Trophoblast cell (in vitro differentiated cells and primary cell): ENCODE measurements around the gene ATAD3C.
"Not testable (repeated sequence)": the region's sequence is repeated elsewhere in the genome, so short reads cannot be mapped to it uniquely, and the experiment has no call there.

ENCODE experiments used
- DNase-seq, 2 donors: peaks; one replicate each; pipeline ENCODE4 v3.0.0-alpha.2; 2016
- H2AFZ ChIP-seq: 2 replicates; pipeline ENCODE4 v1.6.1; 2013; ENCODE audit warnings: low read length, moderate library complexity, mild to moderate bottlenecking; ENCODE audit not compliant: insufficient read depth, poor library complexity
- H2AK5ac ChIP-seq: 2 replicates; pipeline ENCODE4 v1.6.1; 2013; ENCODE audit warnings: mild to moderate bottlenecking, low read length
- H2BK120ac ChIP-seq: 2 replicates; pipeline ENCODE4 v1.6.1; 2013; ENCODE audit warnings: low read length, mild to moderate bottlenecking, moderate library complexity; ENCODE audit not compliant: insufficient read depth, poor library complexity
- H2BK12ac ChIP-seq: 2 replicates; pipeline ENCODE4 v1.6.1; 2013; ENCODE audit warnings: mild to moderate bottlenecking, low read length, moderate library complexity
- H2BK5ac ChIP-seq: 2 replicates; pipeline ENCODE4 v1.6.1; 2013; ENCODE audit warnings: low read length, low read depth, moderate library complexity, mild to moderate bottlenecking; ENCODE audit not compliant: poor library complexity
- H3K14ac ChIP-seq: 2 replicates; pipeline ENCODE4 v1.6.1; 2013; ENCODE audit warnings: mild to moderate bottlenecking, low read length
- H3K18ac ChIP-seq: 2 replicates; pipeline ENCODE4 v1.6.1; 2013; ENCODE audit warnings: mild to moderate bottlenecking, low read length
- H3K23ac ChIP-seq: 2 replicates; pipeline ENCODE4 v1.6.1; 2013; ENCODE audit warnings: low read length
- H3K27ac ChIP-seq: 2 replicates; pipeline ENCODE4 v1.5.1; 2013; ENCODE audit warnings: low read depth, mild to moderate bottlenecking, inconsistent platforms, low read length, moderate library complexity
- H3K27me3 ChIP-seq: 2 replicates; pipeline ENCODE4 v1.6.1; 2013; ENCODE audit warnings: inconsistent platforms, mild to moderate bottlenecking, low read length, moderate library complexity; ENCODE audit not compliant: insufficient read depth
- H3K36me3 ChIP-seq, 2 experiments: 1 replicate in 1 of 2; 2 replicates in 1 of 2; pipeline ENCODE4 v1.6.1; 2013; ENCODE audit warnings: low read length in 2 of 2, mild to moderate bottlenecking in 2 of 2, moderate library complexity in 1 of 2; ENCODE audit not compliant: insufficient read depth in 2 of 2, control insufficient read depth in 1 of 2
- H3K4ac ChIP-seq: 2 replicates; pipeline ENCODE4 v1.6.1; 2013; ENCODE audit warnings: low read depth, mild to moderate bottlenecking, low read length, moderate library complexity
- H3K4me1 ChIP-seq, 2 experiments: 1 replicate in 1 of 2; 2 replicates in 1 of 2; pipeline ENCODE4 v1.6.1; 2013; ENCODE audit warnings: low read length in 2 of 2, mild to moderate bottlenecking in 2 of 2, moderate library complexity in 1 of 2; ENCODE audit not compliant: insufficient read depth in 2 of 2, control insufficient read depth in 1 of 2
- H3K4me2 ChIP-seq: 2 replicates; pipeline ENCODE4 v1.6.1; 2013; ENCODE audit warnings: inconsistent platforms, mild to moderate bottlenecking, low read length, moderate library complexity
- H3K4me3 ChIP-seq: 2 replicates; pipeline ENCODE4 v1.5.1; 2013; ENCODE audit warnings: mild to moderate bottlenecking, low read depth, low read length, inconsistent platforms
- H3K79me1 ChIP-seq: one replicate; pipeline ENCODE4 v1.6.1; 2013; ENCODE audit warnings: low read length
- H3K79me2 ChIP-seq: 2 replicates; pipeline ENCODE4 v1.6.1; 2013; ENCODE audit warnings: low read length, mild to moderate bottlenecking; ENCODE audit not compliant: control insufficient read depth, insufficient read depth, poor library complexity
- H3K9ac ChIP-seq: 2 replicates; pipeline ENCODE4 v1.6.1; 2013; ENCODE audit warnings: mild to moderate bottlenecking, low read length
- H3K9me3 ChIP-seq: 2 replicates; pipeline ENCODE4 v1.6.1; 2013; ENCODE audit warnings: low read depth, mild to moderate bottlenecking, control low read depth, inconsistent platforms, low read length; ENCODE audit not compliant: insufficient read depth
- H4K12ac ChIP-seq: 2 replicates; pipeline ENCODE4 v1.6.1; 2013; ENCODE audit warnings: low read depth, mild to moderate bottlenecking, low read length, moderate library complexity
- H4K8ac ChIP-seq: 2 replicates; pipeline ENCODE4 v1.6.1; 2013; ENCODE audit warnings: low read depth, mild to moderate bottlenecking, low read length, moderate library complexity
- H4K91ac ChIP-seq: one replicate; pipeline ENCODE4 v1.6.1; 2013; ENCODE audit warnings: low read depth, mild to moderate bottlenecking, low read length, moderate library complexity
- WGBS: extraction: QIAGEN DNeasy Blood & Tissue Kit; methylation state at CpG from one replicate; pipeline ENCODE4 v1.1.7; 2013; ENCODE audit warnings: missing lambda C conversion rate; ENCODE audit not compliant: insufficient read length, insufficient coverage; ENCODE audit errors: extremely low coverage; 5-methylcytosine and 5-hydroxymethylcytosine counted together

The ATAD3C gene

GRCh38 chr1:1459156-1459555 lies 9.7 kb downstream of the ATAD3C start:
- H3K4me1 ChIP-seq, H4K12ac ChIP-seq, H3K4ac ChIP-seq, DNase-seq, H3K4me3 ChIP-seq, H3K27me3 ChIP-seq, H2BK120ac ChIP-seq, H3K14ac ChIP-seq, H4K8ac ChIP-seq, H4K91ac ChIP-seq, H2BK12ac ChIP-seq, H3K9me3 ChIP-seq, H3K23ac ChIP-seq, H3K79me2 ChIP-seq, H2AK5ac ChIP-seq, H2AFZ ChIP-seq, H3K27ac ChIP-seq, H3K4me2 ChIP-seq, H3K18ac ChIP-seq, H3K79me1 ChIP-seq, H3K9ac ChIP-seq, H2BK5ac ChIP-seq, H3K36me3 ChIP-seq: not testable (repeated sequence)
- no CpG with 5 or more reads among the region's 19 CpGs for WGBS

- H2BK120ac ChIP-seq, H3K27ac ChIP-seq, H3K9ac ChIP-seq, H3K4ac ChIP-seq, DNase-seq, H3K9me3 ChIP-seq, H3K14ac ChIP-seq, H2BK5ac ChIP-seq, H3K4me3 ChIP-seq, H2AFZ ChIP-seq, H3K4me2 ChIP-seq, H3K18ac ChIP-seq, H3K36me3 ChIP-seq, H3K27me3 ChIP-seq, H4K8ac ChIP-seq, H2AK5ac ChIP-seq, H4K91ac ChIP-seq, H2BK12ac ChIP-seq, H3K79me1 ChIP-seq, H3K23ac ChIP-seq, H3K79me2 ChIP-seq, H4K12ac ChIP-seq, H3K4me1 ChIP-seq: not testable (repeated sequence)
- no CpG with 5 or more reads among the region's 14 CpGs for WGBS
These were observed 10.2 kb downstream of the ATAD3C start for GRCh38 chr1:1459711-1460110.

GRCh38 chr1:1460540-1461130 lies 11.1 kb downstream of the ATAD3C start:
- H3K27me3 ChIP-seq: no peaks in the 10 kb centered on the region
- no CpG with 5 or more reads among the region's 27 CpGs for WGBS
- no peak overlapping the region for H3K4ac ChIP-seq

GRCh38 chr1:1461721-1462317 lies 12.3 kb downstream of the ATAD3C start:
- Histone ChIP-seq H3K79me1 (no peaks in the 10 kb centered on the region), H3K79me2 (no peaks in the 10 kb centered on the region), H3K9ac (no peak overlapping the region), H3K4ac (no peak overlapping the region), H3K4me3 (no peak overlapping the region), H3K9me3 (no peaks in the 10 kb centered on the region), H3K27me3 (no peaks in the 10 kb centered on the region), H2AFZ (no peak overlapping the region), H2BK120ac (no peak overlapping the region), H3K23ac (no peak overlapping the region), H4K8ac (no peak overlapping the region), H2BK12ac (no peak overlapping the region), H3K18ac (no peak overlapping the region), H3K14ac (no peak overlapping the region), H3K4me2 (no peak overlapping the region), H2AK5ac (no peak overlapping the region), H3K4me1 (peaks cover 0 to 6% of the 10 kb centered on the region in 2 experiments), H3K27ac (no peak overlapping the region), H3K36me3 (no peaks in the 10 kb centered on the region), H4K91ac (no peak overlapping the region), H4K12ac (no peak overlapping the region), H2BK5ac (no peak overlapping the region)
- WGBS: no CpG with 5 or more reads among the region's 18 CpGs
- DNase-seq: no peak

More at GRCh38 chr1:1460540-1461130, 11.1 kb downstream of the ATAD3C start:
- no peak overlapping the region for H3K4me3 ChIP-seq
- H3K4me2 ChIP-seq: no peak overlapping the region
- no peak overlapping the region for H4K8ac ChIP-seq
- no peaks in the 10 kb centered on the region for H3K9me3 ChIP-seq
- no peak overlapping the region for H2BK12ac ChIP-seq
- no peaks in the 10 kb centered on the region for H3K79me1 ChIP-seq
- H3K9ac ChIP-seq: no peak overlapping the region
- H3K27ac ChIP-seq: no peak overlapping the region
- H2AK5ac ChIP-seq: no peak overlapping the region
- no peak overlapping the region for H2AFZ ChIP-seq
- no peak overlapping the region for H3K14ac ChIP-seq
- H3K23ac ChIP-seq: no peak overlapping the region
- H3K36me3 ChIP-seq: no peaks in the 10 kb centered on the region
- H3K4me1 ChIP-seq: peaks cover 0 to 6% of the 10 kb centered on the region in 2 experiments
- no peak overlapping the region for H2BK5ac ChIP-seq
- no peak overlapping the region for H2BK120ac ChIP-seq
- no peaks in the 10 kb centered on the region for H3K79me2 ChIP-seq
- no peak overlapping the region for H4K12ac ChIP-seq
- DNase-seq: no peak
- no peak overlapping the region for H3K18ac ChIP-seq
- no peak overlapping the region for H4K91ac ChIP-seq
